HL-60/S4 treated with phorbol 12-myristate 13-acetate at 8.2 ng/mL for 4 days and 3 days (cell line): ENCODE data around the gene ATP5PB.

Experiments
- in situ Hi-C: fragments of 300-500 bp; cut with MboI; formaldehyde crosslinking; loops from 2 replicates; pipeline ENCODE4 v1.15.0; 2022; ENCODE audit warnings: low sequenced_read_pairs

The ATP5PB gene

DNA sequence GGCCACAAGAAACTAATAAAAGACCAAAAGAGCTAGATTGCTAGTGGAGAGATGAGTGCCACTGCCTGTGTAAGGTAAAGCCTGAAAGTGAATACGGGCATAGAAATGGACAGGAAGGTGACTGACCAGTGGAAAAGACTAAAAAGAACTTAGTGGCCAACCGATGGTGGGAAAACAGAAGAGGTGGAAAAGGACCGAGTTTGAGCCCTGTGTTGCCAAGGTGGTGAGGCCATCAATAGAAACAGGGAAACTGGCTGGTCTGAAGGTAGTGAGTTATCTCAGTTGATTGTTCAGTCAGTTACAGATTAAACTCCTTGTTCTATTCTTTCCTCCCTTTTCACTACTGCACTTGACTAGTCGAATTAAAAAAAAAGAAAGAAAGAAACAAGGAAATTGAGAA is 2.7 kb upstream of the ATP5PB start:
- in situ Hi-C loops: no loop called here

DNA sequence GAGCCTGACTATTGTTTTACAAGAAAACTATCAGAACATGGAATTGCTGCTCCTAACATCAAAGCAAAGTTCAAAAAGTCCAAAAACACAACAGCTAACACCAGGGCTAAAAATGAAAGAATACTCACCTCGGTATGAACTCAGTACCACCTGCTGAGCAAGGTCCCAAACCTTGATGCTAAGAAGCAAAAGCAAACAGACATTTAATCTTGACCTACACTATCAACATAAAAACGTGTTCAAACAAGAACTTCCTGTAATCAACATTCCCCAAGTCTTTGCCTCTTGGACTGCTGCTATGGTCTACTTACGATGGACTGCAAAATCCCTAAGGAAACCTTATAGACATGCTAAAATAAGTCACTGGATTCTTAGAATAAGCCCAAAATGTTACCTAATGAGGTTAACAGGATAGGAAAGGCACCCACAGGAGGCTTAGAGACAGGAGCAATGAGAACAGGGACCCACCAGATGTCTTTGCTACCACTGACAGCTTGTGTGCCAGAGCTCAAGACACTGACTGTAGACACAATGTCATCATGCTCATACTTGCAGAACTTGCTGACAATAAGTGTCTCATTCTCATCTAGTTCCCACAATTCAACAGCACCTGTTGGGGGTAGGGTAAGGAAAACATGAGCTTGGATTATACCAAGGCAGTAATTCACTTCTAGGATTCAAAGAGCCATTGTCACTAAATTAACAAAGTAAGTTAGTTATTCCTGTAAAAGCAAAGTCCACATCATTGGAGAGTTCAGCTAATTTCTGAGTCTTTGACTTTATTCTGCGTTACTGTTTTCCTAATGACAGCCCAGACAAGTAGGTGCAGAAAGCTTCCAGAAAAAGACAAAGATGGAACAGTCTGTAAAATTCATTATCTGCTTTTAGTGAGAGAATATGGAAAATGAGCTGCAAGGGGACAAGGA is 2.0 kb upstream of the ATP5PB start:
- in situ Hi-C loops: no loop called here

DNA sequence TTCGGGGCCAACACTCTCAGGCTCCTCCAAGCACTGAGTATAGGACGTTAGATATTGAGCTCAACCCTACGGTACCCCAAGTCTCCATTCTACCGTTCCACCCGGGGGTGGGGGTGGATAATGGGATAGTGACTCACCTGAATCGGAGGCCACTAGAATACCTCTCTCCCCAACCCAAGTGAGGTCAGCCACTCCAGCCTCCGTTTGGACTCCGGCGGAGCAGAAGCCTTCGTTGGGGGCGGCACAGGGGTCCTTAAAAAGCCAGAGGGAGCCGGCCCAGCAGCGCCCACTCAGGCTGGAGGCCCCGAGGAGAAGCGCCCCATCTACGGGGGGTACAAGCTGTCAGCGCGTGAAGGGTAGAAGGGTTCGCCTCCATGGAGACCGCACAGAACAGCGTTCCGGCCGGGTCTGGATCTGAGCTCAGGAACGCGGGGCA is 764 bp upstream of the ATP5PB start:
- in situ Hi-C loops: no loop called here

DNA sequence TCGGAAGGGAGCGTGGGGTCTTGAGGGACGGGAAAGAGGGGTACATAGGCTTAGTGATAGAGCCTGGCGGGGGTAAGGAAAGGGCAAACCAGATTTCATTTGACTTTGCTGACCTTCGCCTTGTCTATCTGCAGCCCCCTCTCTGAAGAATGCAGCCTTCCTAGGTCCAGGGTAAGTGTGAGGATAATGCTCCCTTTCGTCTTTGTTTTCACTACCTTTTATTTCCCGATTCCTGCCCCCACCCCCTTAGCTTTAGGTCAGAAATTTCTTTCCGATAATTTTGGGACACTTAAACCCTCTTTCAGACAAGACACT is 396 bp downstream of the ATP5PB start:
- in situ Hi-C loops: no loop called here

DNA sequence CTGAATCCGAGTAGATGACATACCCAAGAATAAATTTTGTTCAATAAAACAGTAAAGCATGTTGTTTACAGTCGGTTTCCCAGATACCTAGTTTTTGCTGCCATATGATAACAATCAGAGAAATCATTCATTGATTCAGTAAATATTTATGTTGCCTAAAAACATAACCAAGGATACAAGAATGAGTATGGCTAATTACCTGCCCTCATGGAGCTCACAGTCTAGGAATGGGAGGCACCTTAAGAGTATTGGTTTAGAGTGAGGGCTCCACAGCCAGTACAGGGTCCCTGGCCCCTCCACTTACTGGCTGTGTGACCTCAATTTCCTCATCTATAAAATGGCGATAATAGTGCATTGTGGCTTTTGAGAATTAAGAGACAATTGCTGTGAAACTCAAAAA is 921 bp downstream of the ATP5PB start:
- in situ Hi-C loops: no loop called here

DNA sequence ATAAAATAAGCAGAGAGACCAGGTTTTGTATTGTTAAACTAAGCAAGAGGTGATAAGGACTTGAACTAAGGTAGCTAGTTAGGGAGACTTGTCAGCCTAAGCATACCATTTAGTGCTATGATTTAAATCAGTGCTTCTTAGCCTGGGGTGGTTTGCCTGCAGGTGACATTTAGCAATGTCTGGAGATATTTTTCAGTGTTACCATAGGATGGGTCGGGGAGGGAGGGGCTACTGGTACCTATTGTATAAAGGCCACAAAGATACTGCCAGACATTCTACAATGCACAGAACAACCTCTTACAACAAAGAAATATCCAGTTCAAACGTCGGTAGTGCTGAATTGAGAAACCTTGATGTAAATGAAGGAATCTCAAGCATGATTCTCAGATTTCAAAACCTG is 3.3 kb downstream of the ATP5PB start:
- in situ Hi-C loops: no loop called here

- in situ Hi-C loops: no loop called here
Measured at GRCh38 chr1:111453706-111454105, 4.4 kb downstream of the ATP5PB start.

GRCh38 chr1:111454859-111455641 is 5.8 kb downstream of the ATP5PB start:
- in situ Hi-C loops: no loop called here

- in situ Hi-C loops: no loop called here
Measured at GRCh38 chr1:111455642-111456031, 6.4 kb downstream of the ATP5PB start.

GRCh38 chr1:111461765-111462164 is 12.5 kb downstream of the ATP5PB start:
- in situ Hi-C loops: no loop called here

DNA sequence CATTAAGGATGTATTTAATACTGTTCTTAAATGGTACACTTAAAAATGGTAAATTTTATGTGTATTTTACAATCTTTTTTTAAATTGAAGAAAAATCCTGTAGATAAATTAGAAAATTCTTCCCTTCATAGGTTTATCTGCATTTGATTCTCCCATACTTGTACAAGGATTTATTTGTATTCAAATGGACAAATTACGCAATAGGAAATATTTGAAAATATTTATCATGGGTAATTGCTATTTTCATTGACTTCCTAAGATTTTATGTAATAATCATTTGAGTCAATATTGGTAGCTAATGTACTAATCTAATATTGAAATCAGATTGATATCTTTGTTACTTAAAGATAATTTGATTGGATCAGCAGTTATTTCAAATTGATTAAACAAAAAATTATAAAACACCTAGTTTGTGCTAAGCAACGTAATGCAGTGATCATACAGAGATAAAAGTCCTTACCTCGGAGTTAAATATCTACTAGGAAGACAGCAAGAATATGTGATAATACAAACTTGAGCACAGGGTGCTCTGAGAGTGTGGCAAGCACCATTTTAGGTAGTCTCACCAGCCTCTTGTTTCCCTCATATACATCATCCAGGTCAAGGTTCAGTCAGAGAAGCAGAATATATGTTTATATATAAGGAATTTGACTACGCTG is 13.2 kb downstream of the ATP5PB start:
- in situ Hi-C loops: no loop called here

- in situ Hi-C loops: no loop called here
Measured at GRCh38 chr1:111463029-111463683, 13.9 kb downstream of the ATP5PB start.

- in situ Hi-C loops: no loop called here
Measured at GRCh38 chr1:111465754-111466153, 16.5 kb downstream of the ATP5PB start.

DNA sequence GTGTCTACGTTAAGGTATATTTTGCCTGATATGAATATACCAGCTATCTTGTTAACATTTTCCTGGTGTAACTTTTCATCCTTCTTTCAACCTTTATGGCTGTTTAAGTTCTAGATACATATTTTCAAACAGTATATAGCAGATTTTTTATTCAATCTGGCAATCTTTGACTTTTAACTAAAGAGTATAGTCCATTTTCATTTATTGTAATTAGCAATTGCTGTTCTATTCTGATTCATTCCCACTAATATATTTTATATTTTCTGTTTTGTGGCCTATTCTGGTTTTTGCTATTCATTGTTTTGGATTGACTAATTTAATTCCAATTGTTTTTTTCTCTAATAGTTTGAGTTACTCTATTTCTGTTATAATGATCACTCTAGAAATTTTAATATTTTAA is 17.2 kb downstream of the ATP5PB start:
- in situ Hi-C loops: no loop called here

DNA sequence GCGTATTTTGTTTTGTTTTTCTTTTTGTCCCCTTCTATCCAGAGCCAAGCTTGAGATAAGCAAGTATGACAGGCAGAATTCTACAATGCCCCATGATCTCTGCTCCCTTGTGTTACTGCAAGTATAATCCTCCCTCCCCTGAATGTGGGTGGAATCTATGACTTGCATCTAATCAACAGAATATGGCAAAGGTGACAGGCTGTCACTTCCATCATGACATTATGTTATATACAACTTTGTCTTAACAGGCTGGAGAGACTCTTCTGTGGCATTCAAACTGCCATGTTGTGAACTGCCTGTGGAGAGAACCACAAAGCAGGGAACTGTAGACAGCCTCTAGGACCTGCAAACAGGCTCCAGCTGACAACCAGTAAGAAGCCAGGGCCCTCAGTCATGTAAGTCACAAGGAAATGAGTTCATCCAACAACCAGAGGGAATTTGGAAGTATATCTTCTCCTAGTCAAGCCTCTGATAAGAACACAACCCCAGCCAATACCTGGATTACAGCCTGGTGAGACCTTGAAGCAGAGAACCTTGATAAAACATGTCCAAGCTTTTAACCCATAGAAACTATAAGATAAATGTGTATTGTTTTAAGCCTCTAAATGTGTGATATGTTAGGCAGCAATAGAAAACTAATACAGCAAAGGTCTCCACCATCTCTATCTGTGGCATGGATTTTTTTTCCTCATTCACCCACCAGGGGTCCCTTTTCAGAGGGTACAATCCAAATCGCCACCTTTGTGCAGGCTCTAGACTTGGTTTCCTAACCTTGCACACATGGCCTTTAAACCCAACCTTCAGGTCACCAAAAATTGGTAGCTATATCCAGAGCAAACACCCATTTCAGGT is 18.8 kb downstream of the ATP5PB start:
- in situ Hi-C loops: no loop called here

- in situ Hi-C loops: no loop called here
Measured at GRCh38 chr1:111468717-111469100, 19.4 kb downstream of the ATP5PB start.

GRCh38 chr1:111469539-111469938 is 20.3 kb downstream of the ATP5PB start:
- in situ Hi-C loops: no loop called here

DNA sequence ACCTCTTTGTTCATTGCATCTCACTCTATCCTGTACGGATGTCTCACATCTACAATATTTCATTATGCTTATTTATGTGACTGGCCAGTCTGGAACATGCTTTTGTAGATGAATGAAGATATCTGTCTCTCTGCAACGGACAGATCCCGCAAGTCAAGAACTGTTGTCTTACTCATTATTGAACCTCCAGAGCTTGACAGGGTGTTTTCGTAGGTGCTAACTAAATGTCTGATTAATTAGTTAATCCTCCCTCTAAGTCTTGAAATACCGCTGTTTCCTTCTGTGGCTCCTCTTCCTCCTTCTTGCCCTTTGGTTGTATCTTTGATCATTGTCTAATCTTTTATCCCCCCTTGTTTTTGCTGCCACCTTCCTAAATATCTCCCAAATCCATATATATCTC is 21.3 kb downstream of the ATP5PB start:
- in situ Hi-C loops: no loop called here

DNA sequence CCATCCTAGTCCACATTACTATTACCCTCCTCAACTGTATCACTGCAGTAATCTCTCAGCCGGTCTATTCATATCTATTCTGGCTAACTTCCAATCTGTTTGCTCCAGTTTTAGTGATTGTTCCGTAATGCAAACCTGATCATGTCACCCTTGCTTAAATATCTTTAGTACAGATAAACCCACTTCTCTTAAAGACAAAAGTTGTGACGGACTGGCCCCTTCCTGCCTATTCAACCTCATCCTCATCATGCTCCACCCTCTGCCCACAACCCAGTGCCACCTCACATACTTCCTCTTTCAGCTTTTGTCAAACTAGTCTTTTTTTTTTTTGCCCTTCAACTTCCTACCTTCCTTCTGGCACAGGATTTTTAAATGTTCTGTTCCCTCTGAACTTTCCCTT is 21.7 kb downstream of the ATP5PB start:
- in situ Hi-C loops: no loop called here

DNA sequence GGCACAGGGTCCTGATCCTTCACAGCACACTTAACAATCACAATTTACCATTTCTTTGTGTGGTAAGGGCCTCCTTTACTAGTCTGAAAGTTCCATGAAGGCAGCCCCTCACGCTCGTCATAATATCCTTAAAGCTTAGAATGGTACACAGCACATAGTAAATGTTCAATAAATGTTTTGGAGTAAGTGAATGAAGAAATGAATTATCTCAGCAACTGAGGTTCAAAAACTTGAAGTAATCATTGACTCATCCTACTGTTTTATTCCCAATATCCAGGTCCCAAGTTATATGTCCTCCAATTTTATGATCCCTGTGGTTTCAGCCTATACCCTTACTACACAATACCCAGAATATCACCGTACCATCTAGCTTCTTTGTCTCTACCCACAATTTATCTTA is 22.3 kb downstream of the ATP5PB start:
- in situ Hi-C loops: no loop called here
